ENCODE data around the gene DUSP14.
"Not testable (repeated sequence)": the region's sequence is repeated elsewhere in the genome, so short reads cannot be mapped to it uniquely, and the experiment has no call there.

The DUSP14 gene

GRCh38 chr17:37489197-37490001 lies at the start of gene DUSP14:
DUSP14 (plus strand) TSS chr17:37489891; CDS start chr17:37512273, 22,382 bp downstream.
- peak; percentile 89 for DNase-seq

- no peak for DNase-seq
Observed at GRCh38 chr17:37440424-37440823, 49.3 kb upstream of the DUSP14 start.

- DNase-seq: not testable (repeated sequence)
Observed at GRCh38 chr17:37441369-37442014, 48.2 kb upstream of the DUSP14 start.

GRCh38 chr17:37446027-37446426 lies 43.7 kb upstream of the DUSP14 start:
- no peak for DNase-seq

GRCh38 chr17:37447641-37448040 lies 42.0 kb upstream of the DUSP14 start:
- no peak for DNase-seq

GRCh38 chr17:37450112-37450511 lies 39.6 kb upstream of the DUSP14 start:
- DNase-seq: no peak

GRCh38 chr17:37457801-37458200 lies 31.9 kb upstream of the DUSP14 start:
- DNase-seq: not testable (repeated sequence)

GRCh38 chr17:37458805-37459204 lies 30.9 kb upstream of the DUSP14 start:
- no peak for DNase-seq

- no peak for DNase-seq
Observed at GRCh38 chr17:37461668-37462067, 28.0 kb upstream of the DUSP14 start.

- DNase-seq: no peak
Observed at GRCh38 chr17:37462492-37462891, 27.2 kb upstream of the DUSP14 start.

- DNase-seq: no peak
Observed at GRCh38 chr17:37463039-37463438, 26.7 kb upstream of the DUSP14 start.

- DNase-seq: no peak
Observed at GRCh38 chr17:37465069-37465616, 24.5 kb upstream of the DUSP14 start.

GRCh38 chr17:37466471-37466870 lies 23.2 kb upstream of the DUSP14 start:
- DNase-seq: no peak

GRCh38 chr17:37470181-37470580 lies 19.5 kb upstream of the DUSP14 start:
- DNase-seq: no peak

- DNase-seq: no peak
Observed at GRCh38 chr17:37475731-37476420, 13.8 kb upstream of the DUSP14 start.

- DNase-seq: no peak
Observed at GRCh38 chr17:37476431-37477120, 13.1 kb upstream of the DUSP14 start.

GRCh38 chr17:37478187-37478586 lies 11.5 kb upstream of the DUSP14 start:
- no peak for DNase-seq

- no peak for DNase-seq
Observed at GRCh38 chr17:37479025-37479424, 10.7 kb upstream of the DUSP14 start.

- no peak for DNase-seq
Observed at GRCh38 chr17:37480427-37480826, 9.3 kb upstream of the DUSP14 start.

GRCh38 chr17:37481001-37481665 lies 8.6 kb upstream of the DUSP14 start:
- no peak for DNase-seq

GRCh38 chr17:37483311-37484039 lies 6.2 kb upstream of the DUSP14 start:
- DNase-seq: peak; percentile 57

Data from femur (tissue), 1 donor.